ENCODE data around the gene VRK3. TPM values are rescaled to one million over a fixed set of nuclear protein-coding genes. Genes with fewer than 3 reads are reported as not detected.

VRK3 gene
- total and polyA plus RNA-seq, 7 donors, result 17.4 to 51.6 (median 30.7) TPM

DNA sequence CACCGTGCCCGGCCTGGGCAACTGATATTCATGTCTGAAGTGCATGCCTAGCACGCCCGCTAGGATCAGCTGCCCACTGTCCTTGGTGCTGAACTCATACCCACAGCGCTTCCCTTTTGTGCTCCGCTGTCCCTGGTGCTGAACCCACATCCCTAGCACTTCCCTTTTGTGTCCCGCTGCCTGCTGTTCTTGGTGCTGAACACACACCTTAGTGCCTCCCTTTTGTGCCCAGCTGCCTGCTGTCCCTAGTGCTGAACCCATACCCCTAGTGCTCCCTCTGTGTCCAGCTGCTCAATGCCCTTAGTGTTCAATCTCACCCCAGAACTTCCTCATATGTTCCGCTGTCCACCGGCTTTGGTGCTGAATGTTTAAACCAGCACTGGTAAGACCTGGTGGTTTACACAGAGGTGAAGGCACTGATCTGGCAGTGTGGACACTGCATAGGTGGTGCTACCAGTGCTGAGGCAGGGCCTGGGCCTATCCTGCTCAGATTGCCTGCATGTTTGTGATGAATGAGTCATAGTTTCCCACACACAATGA, 37.9 kb downstream of the VRK3 start:
- TF ChIP-seq EP300 (IDR thresholded peaks at IDR 0.05) (no peak), POLR2AphosphoS5 (IDR thresholded peaks at IDR 0.05) (peak in 3 of 4 donors; percentile 9 to 49 (median 28))
- H3K9me3 ChIP-seq, result no peaks in the 10 kb centered on the region
- H3K27ac ChIP-seq, result no peak overlapping the region
- intact Hi-C loops (cut with DNase I), result no loop called here
- H3K4me1 ChIP-seq, result no peaks in the 10 kb centered on the region
- H3K4me3 ChIP-seq, result no peak overlapping the region
- H3K36me3 ChIP-seq, result peaks cover 23 to 78% (median 39%) of the 10 kb centered on the region in 4 donors
- WGBS, 2 donors, result 17 to 21% methylated on average over 9 of the region's 9 CpGs
- no peaks in the 10 kb centered on the region for H3K27me3 ChIP-seq
- DNase-seq, result peak; percentile 74

DNA sequence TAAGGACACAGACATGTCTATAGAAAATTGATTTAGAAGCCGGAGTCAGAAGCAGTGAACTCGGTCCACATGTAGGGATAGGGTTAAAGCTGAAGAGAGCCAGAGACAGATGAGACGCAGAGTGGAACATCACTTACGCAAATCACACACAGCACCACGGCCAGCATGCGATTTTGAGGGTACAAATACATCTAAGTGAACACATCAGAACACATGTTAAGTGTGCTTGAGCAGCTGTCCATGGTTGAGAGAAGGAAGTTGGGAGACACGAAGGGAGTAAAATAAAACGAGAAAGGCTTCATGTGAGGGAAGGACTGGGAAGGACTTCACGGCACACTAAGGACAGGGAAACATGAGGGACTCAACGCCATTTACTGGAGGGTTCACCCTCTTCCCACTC, 38.8 kb downstream of the VRK3 start:
- no peaks in the 10 kb centered on the region for H3K4me1 ChIP-seq
- no peak for TF ChIP-seq POLR2A (IDR thresholded peaks at IDR 0.05)
- TF ChIP-seq, protein P1, sequence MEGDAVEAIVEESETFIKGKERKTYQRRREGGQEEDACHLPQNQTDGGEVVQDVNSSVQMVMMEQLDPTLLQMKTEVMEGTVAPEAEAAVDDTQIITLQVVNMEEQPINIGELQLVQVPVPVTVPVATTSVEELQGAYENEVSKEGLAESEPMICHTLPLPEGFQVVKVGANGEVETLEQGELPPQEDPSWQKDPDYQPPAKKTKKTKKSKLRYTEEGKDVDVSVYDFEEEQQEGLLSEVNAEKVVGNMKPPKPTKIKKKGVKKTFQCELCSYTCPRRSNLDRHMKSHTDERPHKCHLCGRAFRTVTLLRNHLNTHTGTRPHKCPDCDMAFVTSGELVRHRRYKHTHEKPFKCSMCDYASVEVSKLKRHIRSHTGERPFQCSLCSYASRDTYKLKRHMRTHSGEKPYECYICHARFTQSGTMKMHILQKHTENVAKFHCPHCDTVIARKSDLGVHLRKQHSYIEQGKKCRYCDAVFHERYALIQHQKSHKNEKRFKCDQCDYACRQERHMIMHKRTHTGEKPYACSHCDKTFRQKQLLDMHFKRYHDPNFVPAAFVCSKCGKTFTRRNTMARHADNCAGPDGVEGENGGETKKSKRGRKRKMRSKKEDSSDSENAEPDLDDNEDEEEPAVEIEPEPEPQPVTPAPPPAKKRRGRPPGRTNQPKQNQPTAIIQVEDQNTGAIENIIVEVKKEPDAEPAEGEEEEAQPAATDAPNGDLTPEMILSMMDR (IDR thresholded peaks at IDR 0.05), result no peak
- H3K9me3 ChIP-seq, result no peaks in the 10 kb centered on the region
- 93% methylated on average over 10 of the region's 10 CpGs for WGBS, 2 donors
- intact Hi-C loops (cut with DNase I), result no loop called here
- H3K27ac ChIP-seq, result no peak overlapping the region
- H3K27me3 ChIP-seq, result no peaks in the 10 kb centered on the region
- DNase-seq, result no peak
- H3K36me3 ChIP-seq, result peaks cover 18 to 78% (median 38%) of the 10 kb centered on the region in 4 donors
- H3K4me3 ChIP-seq, result no peak overlapping the region

DNA sequence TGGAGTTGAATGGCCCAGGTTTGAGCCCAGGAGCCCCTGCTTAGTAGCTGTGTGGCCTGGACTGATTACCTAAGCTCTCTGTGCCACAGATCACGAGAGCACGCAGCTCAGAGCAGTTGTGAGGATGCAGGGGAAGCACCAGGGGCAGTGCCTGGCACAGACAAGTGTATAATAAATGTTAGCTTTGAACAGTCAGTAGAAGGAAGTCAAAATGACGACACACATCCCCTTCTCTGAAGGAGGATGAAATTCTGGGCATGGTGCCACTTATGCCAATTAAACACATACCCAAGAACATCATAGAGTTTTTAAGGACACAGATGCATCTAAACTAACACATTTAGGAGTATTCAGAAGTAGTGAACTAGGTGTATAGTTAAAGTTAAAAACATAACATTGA, 39.3 kb downstream of the VRK3 start:
- intact Hi-C loops (cut with DNase I), result no loop called here
- WGBS, 2 donors, result 77 to 84% methylated on average over 3 of the region's 3 CpGs
- H3K27me3 ChIP-seq, result no peaks in the 10 kb centered on the region
- H3K9me3 ChIP-seq, result no peaks in the 10 kb centered on the region
- DNase-seq, result no peak
- H3K4me3 ChIP-seq, result no peak overlapping the region
- peaks cover 18 to 78% (median 34%) of the 10 kb centered on the region in 4 donors for H3K36me3 ChIP-seq
- no peaks in the 10 kb centered on the region for H3K4me1 ChIP-seq
- no peak overlapping the region for H3K27ac ChIP-seq
- TF ChIP-seq POLR2AphosphoS5 (IDR thresholded peaks at IDR 0.05) (no peak), POLR2A (IDR thresholded peaks at IDR 0.05) (no peak), EP300 (IDR thresholded peaks at IDR 0.05) (no peak)
- TF ChIP-seq, protein P1 (IDR thresholded peaks at IDR 0.05), result no peak

DNA sequence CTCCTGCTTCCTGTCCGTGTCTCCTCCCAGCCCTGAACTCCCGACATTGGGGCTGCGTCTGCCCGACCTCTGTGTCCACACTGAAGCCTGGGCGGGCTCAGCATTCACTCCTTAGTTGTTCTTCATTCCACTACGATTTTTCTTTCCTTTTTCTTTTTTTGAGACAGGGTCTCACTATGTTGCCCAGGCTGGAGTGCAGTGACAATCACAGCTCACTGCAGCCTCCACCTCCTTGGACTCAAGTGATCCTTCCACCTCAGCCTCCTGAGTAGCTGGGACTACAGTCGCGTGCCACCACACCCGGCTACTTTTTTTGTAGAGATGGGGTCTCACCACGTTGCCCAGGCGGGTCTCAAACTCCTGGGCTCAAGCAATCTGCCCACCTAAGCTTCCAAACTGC, 40.7 kb downstream of the VRK3 start:
- TF ChIP-seq EP300 (IDR thresholded peaks at IDR 0.05) (no peak), POLR2A (IDR thresholded peaks at IDR 0.05) (no peak), POLR2AphosphoS5 (IDR thresholded peaks at IDR 0.05) (no peak)
- TF ChIP-seq, protein P1 (IDR thresholded peaks at IDR 0.05), result no peak
- WGBS, 2 donors, result 89 to 91% methylated on average over 11 of the region's 11 CpGs
- DNase-seq, result no peak
- intact Hi-C loops (cut with DNase I), result no loop called here
- H3K4me1 ChIP-seq, result no peaks in the 10 kb centered on the region
- H3K9me3 ChIP-seq, result no peaks in the 10 kb centered on the region
- H3K27me3 ChIP-seq, result no peaks in the 10 kb centered on the region
- H3K4me3 ChIP-seq, result no peak overlapping the region
- H3K27ac ChIP-seq, result no peak overlapping the region
- peaks cover 12 to 76% (median 28%) of the 10 kb centered on the region in 4 donors for H3K36me3 ChIP-seq

DNA sequence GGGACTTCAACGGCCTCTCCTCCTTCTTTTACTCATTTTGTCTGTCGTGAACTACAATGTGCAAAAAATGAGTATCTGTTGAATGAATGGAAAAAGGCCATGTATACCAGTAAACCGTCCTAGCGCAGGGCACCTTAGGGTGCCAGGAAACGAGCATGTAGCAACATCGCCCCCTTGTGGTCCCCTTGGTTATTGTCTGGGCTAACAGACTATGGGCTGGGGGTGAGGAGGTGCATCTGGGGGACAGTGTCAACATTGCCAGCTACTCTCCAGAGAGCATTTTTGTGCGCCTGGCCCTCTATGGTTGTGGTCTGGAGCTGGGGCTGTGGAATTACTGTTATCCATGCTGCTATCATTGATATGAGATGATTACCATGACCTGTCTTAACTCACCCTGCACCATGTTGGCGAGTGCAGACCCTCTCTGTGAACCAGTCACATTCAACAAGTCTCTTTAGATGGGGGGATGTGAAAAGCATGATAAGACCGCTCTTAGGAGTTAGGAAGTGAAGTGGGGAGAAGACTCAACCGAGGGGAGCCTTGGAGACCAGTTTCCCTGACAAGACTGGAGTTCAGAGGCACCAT, 41.4 kb downstream of the VRK3 start:
- Histone ChIP-seq H3K27me3 (no peaks in the 10 kb centered on the region), H3K36me3 (peaks cover 10 to 73% (median 23%) of the 10 kb centered on the region in 4 donors), H3K9me3 (no peaks in the 10 kb centered on the region), H3K27ac (no peak overlapping the region), H3K4me3 (no peak overlapping the region), H3K4me1 (peaks cover 0 to 3% (median 1%) of the 10 kb centered on the region in 4 donors)
- intact Hi-C loops (cut with DNase I), result loop anchor here (1.0 kb wide), 1 partner anchor 46 kb away; no protein-coding TSS in a partner anchor
- DNase-seq, result no peak
- 39 to 54% methylated on average over 10 of the region's 10 CpGs for WGBS, 2 donors
- no peak for TF ChIP-seq POLR2A (IDR thresholded peaks at IDR 0.05)
- TF ChIP-seq, protein P1 (IDR thresholded peaks at IDR 0.05), result peak; percentile 62 to 89 (median 81)

Measured in sigmoid colon (tissue), 7 donors.